ENCODE results near the gene USP32.

- no peak for TF ChIP-seq CSRNP3 (CRISPR knock-in tag; IDR thresholded peaks at IDR 0.05)
- no peak for TF ChIP-seq ZFP3 (CRISPR knock-in tag; IDR thresholded peaks at IDR 0.05)
- TF ChIP-seq PATZ1 (CRISPR knock-in tag; IDR thresholded peaks at IDR 0.05; ENCODE audit: borderline replicate concordance): no peak
- no peak for TF ChIP-seq OSR1 (CRISPR knock-in tag; IDR thresholded peaks at IDR 0.05)
- no peak for TF ChIP-seq ISL1 (CRISPR knock-in tag; IDR thresholded peaks at IDR 0.05)
- TF ChIP-seq PPARA (CRISPR knock-in tag; IDR thresholded peaks at IDR 0.05; ENCODE audit: borderline replicate concordance): no peak
Measured at GRCh38 chr17:60188759-60189158, 203.2 kb downstream of the USP32 start.
